HUES64 (cell line): Measurements from ENCODE around the gene WWOX.

Experiments used
- H3K27ac ChIP-seq: 2 replicates; pipeline ENCODE4 v1.7.0; 2013; ENCODE audit warnings: low read depth, low read length, inconsistent platforms
- H3K27me3 ChIP-seq: 2 replicates; pipeline ENCODE4 v1.6.1; 2013; ENCODE audit warnings: mild to moderate bottlenecking, low read length; ENCODE audit not compliant: insufficient read depth
- H3K36me3 ChIP-seq: 2 replicates; pipeline ENCODE4 v1.6.1; 2013; ENCODE audit warnings: mild to moderate bottlenecking, low read length; ENCODE audit not compliant: insufficient read depth
- H3K4me1 ChIP-seq: 2 replicates; pipeline ENCODE4 v1.6.1; 2013; ENCODE audit warnings: mild to moderate bottlenecking, low read length, moderate library complexity; ENCODE audit not compliant: insufficient read depth
- H3K4me3 ChIP-seq: 2 replicates; pipeline ENCODE4 v1.5.1; 2013; ENCODE audit warnings: mild to moderate bottlenecking, low read length, moderate library complexity
- H3K9ac ChIP-seq: 2 replicates; pipeline ENCODE4 v1.6.1; 2013; ENCODE audit warnings: mild to moderate bottlenecking, low read depth, low read length
- H3K9me3 ChIP-seq: 2 replicates; pipeline ENCODE4 v1.6.1; 2013; ENCODE audit warnings: low read depth, low read length; ENCODE audit not compliant: insufficient read depth
- WGBS: fragments of 150-250, 120-280 bp; methylation state at CpG from one replicate; pipeline ENCODE4 v1.1.7; 2013; ENCODE audit warnings: missing lambda C conversion rate; 5-methylcytosine and 5-hydroxymethylcytosine counted together

WWOX gene

GRCh38 chr16:79190542-79190941, 1091.1 kb downstream of the WWOX start:
- Histone ChIP-seq H3K27me3 (no peaks in the 10 kb centered on the region), H3K36me3 (no peaks in the 10 kb centered on the region), H3K9me3 (no peaks in the 10 kb centered on the region), H3K4me1 (peaks cover 14% of the 10 kb centered on the region), H3K4me3 (no peak overlapping the region), H3K27ac (no peak overlapping the region), H3K9ac (no peak overlapping the region)
- 98% methylated on average over 1 of the region's 1 CpG for WGBS

- H3K4me1 ChIP-seq, result peaks cover 14% of the 10 kb centered on the region
- H3K9me3 ChIP-seq, result no peaks in the 10 kb centered on the region
- no peak overlapping the region for H3K4me3 ChIP-seq
- H3K9ac ChIP-seq, result no peak overlapping the region
- H3K27ac ChIP-seq, result no peak overlapping the region
- no peaks in the 10 kb centered on the region for H3K27me3 ChIP-seq
- H3K36me3 ChIP-seq, result no peaks in the 10 kb centered on the region
- 88% methylated on average over 8 of the region's 8 CpGs for WGBS
Observed at GRCh38 chr16:79191933-79192332, 1092.5 kb downstream of the WWOX start.

GRCh38 chr16:79192904-79193303, 1093.5 kb downstream of the WWOX start:
- Histone ChIP-seq H3K4me3 (no peak overlapping the region), H3K9ac (no peak overlapping the region)
- WGBS, result 67% methylated on average over 2 of the region's 2 CpGs

GRCh38 chr16:79194291-79194690, 1094.8 kb downstream of the WWOX start:
- Histone ChIP-seq H3K4me1 (no peaks in the 10 kb centered on the region), H3K9me3 (no peaks in the 10 kb centered on the region), H3K27me3 (no peaks in the 10 kb centered on the region), H3K9ac (no peak overlapping the region), H3K36me3 (no peaks in the 10 kb centered on the region), H3K4me3 (no peak overlapping the region), H3K27ac (no peak overlapping the region)
- 91% methylated on average over 8 of the region's 8 CpGs for WGBS

More at GRCh38 chr16:79192904-79193303, 1093.5 kb downstream of the WWOX start:
- H3K27ac ChIP-seq, result no peak overlapping the region
- peaks cover 11% of the 10 kb centered on the region for H3K4me1 ChIP-seq
- no peaks in the 10 kb centered on the region for H3K36me3 ChIP-seq
- no peaks in the 10 kb centered on the region for H3K27me3 ChIP-seq
- no peaks in the 10 kb centered on the region for H3K9me3 ChIP-seq

GRCh38 chr16:79195938-79196337, 1096.5 kb downstream of the WWOX start:
- H3K4me3 ChIP-seq, result no peak overlapping the region
- H3K36me3 ChIP-seq, result no peaks in the 10 kb centered on the region
- H3K27ac ChIP-seq, result no peak overlapping the region
- H3K27me3 ChIP-seq, result no peaks in the 10 kb centered on the region
- WGBS, result 92% methylated on average over 4 of the region's 4 CpGs
- H3K4me1 ChIP-seq, result no peaks in the 10 kb centered on the region
- H3K9ac ChIP-seq, result no peak overlapping the region
- no peaks in the 10 kb centered on the region for H3K9me3 ChIP-seq

GRCh38 chr16:79201436-79201835, 1102.0 kb downstream of the WWOX start:
- 93% methylated on average over 5 of the region's 5 CpGs for WGBS
- Histone ChIP-seq H3K4me3 (no peak overlapping the region), H3K27me3 (no peaks in the 10 kb centered on the region), H3K9ac (no peak overlapping the region), H3K27ac (no peak overlapping the region), H3K36me3 (no peaks in the 10 kb centered on the region), H3K4me1 (peaks cover 21% of the 10 kb centered on the region), H3K9me3 (no peaks in the 10 kb centered on the region)

- no peaks in the 10 kb centered on the region for H3K9me3 ChIP-seq
- no peak overlapping the region for H3K9ac ChIP-seq
- H3K27ac ChIP-seq, result no peak overlapping the region
- no peaks in the 10 kb centered on the region for H3K36me3 ChIP-seq
- H3K27me3 ChIP-seq, result no peaks in the 10 kb centered on the region
- WGBS, result 95% methylated on average over 7 of the region's 8 CpGs
- no peak overlapping the region for H3K4me3 ChIP-seq
- H3K4me1 ChIP-seq, result peaks cover 21% of the 10 kb centered on the region
Observed at GRCh38 chr16:79202977-79203376, 1103.5 kb downstream of the WWOX start.

- Histone ChIP-seq H3K4me3 (no peak overlapping the region), H3K4me1 (peaks cover 21% of the 10 kb centered on the region), H3K27me3 (no peaks in the 10 kb centered on the region), H3K36me3 (no peaks in the 10 kb centered on the region), H3K9ac (no peak overlapping the region), H3K27ac (no peak overlapping the region), H3K9me3 (no peaks in the 10 kb centered on the region)
- WGBS, result 94% methylated on average over 8 of the region's 8 CpGs
Observed at GRCh38 chr16:79204486-79204885, 1105.0 kb downstream of the WWOX start.

GRCh38 chr16:79206889-79207288, 1107.4 kb downstream of the WWOX start:
- WGBS, result 94% methylated on average over 4 of the region's 4 CpGs
- Histone ChIP-seq H3K9ac (no peak overlapping the region), H3K4me1 (peaks cover 21% of the 10 kb centered on the region), H3K4me3 (no peak overlapping the region), H3K9me3 (no peaks in the 10 kb centered on the region), H3K27ac (no peak overlapping the region), H3K36me3 (no peaks in the 10 kb centered on the region), H3K27me3 (no peaks in the 10 kb centered on the region)

GRCh38 chr16:79209308-79209707, 1109.9 kb downstream of the WWOX start:
- H3K4me1 ChIP-seq, result peaks cover 23% of the 10 kb centered on the region
- no peaks in the 10 kb centered on the region; the same call in 1 of the 2 replicates for H3K9me3 ChIP-seq
- H3K27ac ChIP-seq, result no peak overlapping the region
- H3K27me3 ChIP-seq, result no peaks in the 10 kb centered on the region
- no peaks in the 10 kb centered on the region for H3K36me3 ChIP-seq
- H3K9ac ChIP-seq, result no peak overlapping the region
- WGBS, result 94% methylated on average over 6 of the region's 7 CpGs
- no peak overlapping the region for H3K4me3 ChIP-seq

GRCh38 chr16:79210607-79211006, 1111.2 kb downstream of the WWOX start:
- H3K4me1 ChIP-seq, result peaks cover 19% of the 10 kb centered on the region
- WGBS, result 94% methylated on average over 4 of the region's 4 CpGs
- H3K27me3 ChIP-seq, result no peaks in the 10 kb centered on the region

GRCh38 chr16:79211586-79211985, 1112.1 kb downstream of the WWOX start:
- Histone ChIP-seq H3K9me3 (no peaks in the 10 kb centered on the region; the same call in 1 of the 2 replicates), H3K27ac (no peak overlapping the region; the same call in 1 of the 2 replicates), H3K4me3 (no peak overlapping the region), H3K9ac (no peak overlapping the region), H3K4me1 (peaks cover 17% of the 10 kb centered on the region), H3K27me3 (no peaks in the 10 kb centered on the region), H3K36me3 (no peaks in the 10 kb centered on the region)
- 94% methylated on average over 13 of the region's 13 CpGs for WGBS

More at GRCh38 chr16:79210607-79211006, 1111.2 kb downstream of the WWOX start:
- Histone ChIP-seq H3K9me3 (no peaks in the 10 kb centered on the region; the same call in 1 of the 2 replicates), H3K4me3 (no peak overlapping the region), H3K36me3 (no peaks in the 10 kb centered on the region), H3K9ac (no peak overlapping the region), H3K27ac (no peak overlapping the region)
